A673 (cell line): ENCODE measurements around the gene GAB4. TPM values are rescaled to one million over a fixed set of nuclear protein-coding genes. Genes with fewer than 3 reads are reported as not detected.

Experiments used
- Bru-seq: library from RNA; stranded (reverse); fragments of 400-500 nt; gene quantifications from one replicate; lab custom pipeline; 2021; lab: Mats Ljungman, UMichigan
- BruChase-seq, 2 experiments: library from RNA; stranded (reverse); fragments of 400-500 nt; gene quantifications; one replicate each; lab custom pipeline; 2021; lab: Mats Ljungman, UMichigan
- BruUV-seq: library from RNA; stranded (reverse); fragments of 400-500 nt; replicated peaks from 2 replicates; lab custom pipeline; 2021; lab: Mats Ljungman, UMichigan
- CTCF ChIA-PET: fragments of 300-600 bp; sonication (Branson Sonifier 250); formaldehyde crosslinking; loops from one replicate; lab custom pipeline; 2022; ENCODE audit warnings: antibody characterized with exemption; lab: Charles Lee
- POLR2A ChIA-PET: fragments of 300-600 bp; sonication (Branson Sonifier 250); formaldehyde crosslinking; loops from one replicate; lab custom pipeline; 2022; ENCODE audit warnings: antibody characterized with exemption; ENCODE audit not compliant: low non-redundant PET; lab: Charles Lee
- DNase-seq: peaks from one replicate; pipeline ENCODE4 v3.0.0-alpha.2; 2015; ENCODE audit warnings: low spot score
- H3K27ac ChIP-seq: fragments of 200-600 bp; sonication (generic); 2 replicates; pipeline ENCODE4 v1.5.1; 2016; ENCODE audit warnings: mixed run types, low read depth, mild to moderate bottlenecking, mixed read lengths, antibody characterized with exemption, low read length; ENCODE audit not compliant: poor library complexity, severe bottlenecking
- H3K27me3 ChIP-seq: fragments of 200-600 bp; sonication (generic); replicated peaks from 2 replicates; pipeline ENCODE4 v1.6.1; 2017; ENCODE audit warnings: mixed run types, low read depth, mild to moderate bottlenecking, mixed read lengths, antibody characterized with exemption, low read length; ENCODE audit not compliant: insufficient read depth, poor library complexity
- H3K36me3 ChIP-seq: fragments of 200-600 bp; sonication (generic); 2 replicates; pipeline ENCODE4 v1.6.1; 2016; ENCODE audit warnings: mixed run types, mild to moderate bottlenecking, mixed read lengths, antibody characterized with exemption, low read length; ENCODE audit not compliant: insufficient read depth, poor library complexity, severe bottlenecking
- H3K4me1 ChIP-seq: fragments of 200-600 bp; sonication (generic); 2 replicates; pipeline ENCODE4 v1.6.1; 2017; ENCODE audit warnings: mixed run types, mild to moderate bottlenecking, mixed read lengths, antibody characterized with exemption, low read length; ENCODE audit not compliant: insufficient read depth, poor library complexity, severe bottlenecking
- H3K4me3 ChIP-seq: fragments of 200-600 bp; sonication (generic); 2 replicates; pipeline ENCODE4 v1.5.1; 2016; ENCODE audit warnings: low read depth, mixed run types, mild to moderate bottlenecking, mixed read lengths, low read length; ENCODE audit not compliant: poor library complexity, severe bottlenecking
- H3K9me3 ChIP-seq: fragments of 200-600 bp; sonication (generic); 2 replicates; pipeline ENCODE4 v1.6.1; 2016; ENCODE audit warnings: mixed run types, low read depth, mild to moderate bottlenecking, mixed read lengths, antibody characterized with exemption, low read length; ENCODE audit not compliant: poor library complexity, severe bottlenecking
- EZH2 ChIP-seq: fragments of 200-600 bp; sonication (generic); IDR thresholded peaks from 2 replicates; pipeline ENCODE4 v1.6.1; 2017; ENCODE audit warnings: borderline replicate concordance, low read depth, mild to moderate bottlenecking, mixed read lengths, antibody characterized with exemption, low read length; ENCODE audit not compliant: poor library complexity, severe bottlenecking
- intact Hi-C: fragments of 100-400 bp; cut with micrococcal nuclease; formaldehyde crosslinking; loops from one replicate; pipeline ENCODE4 v1.10.0; 2022; ENCODE audit not compliant: unreplicated experiment
- long read RNA-seq: library from polyadenylated mRNA; stranded (forward); transcript quantifications from one replicate; pipeline ENCODE4 v2.0.0, GENCODE V29; 2022
- total RNA-seq: library from RNA; stranded (reverse); gene quantifications from 2 replicates; pipeline ENCODE4 v1.2.3, GENCODE V29; 2021
- TF ChIP-seq, protein P1 (sequence below): fragments of 300-800, 200-600 bp; sonication (generic); conservative IDR thresholded peaks from 2 replicates; pipeline ENCODE4 v1.5.1; 2017; ENCODE audit warnings: low read depth, mild to moderate bottlenecking, antibody characterized with exemption, low read length, moderate library complexity, mixed read lengths

GAB4 gene, protein sequence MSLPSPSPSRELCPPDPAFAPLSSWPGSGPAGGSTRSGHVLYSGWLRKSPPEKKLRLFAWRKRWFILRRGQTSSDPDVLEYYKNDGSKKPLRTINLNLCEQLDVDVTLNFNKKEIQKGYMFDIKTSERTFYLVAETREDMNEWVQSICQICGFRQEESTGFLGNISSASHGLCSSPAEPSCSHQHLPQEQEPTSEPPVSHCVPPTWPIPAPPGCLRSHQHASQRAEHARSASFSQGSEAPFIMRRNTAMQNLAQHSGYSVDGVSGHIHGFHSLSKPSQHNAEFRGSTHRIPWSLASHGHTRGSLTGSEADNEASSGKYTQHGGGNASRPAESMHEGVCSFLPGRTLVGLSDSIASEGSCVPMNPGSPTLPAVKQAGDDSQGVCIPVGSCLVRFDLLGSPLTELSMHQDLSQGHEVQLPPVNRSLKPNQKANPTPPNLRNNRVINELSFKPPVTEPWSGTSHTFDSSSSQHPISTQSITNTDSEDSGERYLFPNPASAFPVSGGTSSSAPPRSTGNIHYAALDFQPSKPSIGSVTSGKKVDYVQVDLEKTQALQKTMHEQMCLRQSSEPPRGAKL
- total RNA-seq (not detected in 2 replicates), Bru-seq, nascent RNA (not detected), BruChase-seq, experiment 1, labeled RNA remaining after a 2-hour chase (not detected), BruChase-seq, experiment 2, labeled RNA remaining after a 6-hour chase (not detected)
- long read RNA-seq = 0 reads

DNA sequence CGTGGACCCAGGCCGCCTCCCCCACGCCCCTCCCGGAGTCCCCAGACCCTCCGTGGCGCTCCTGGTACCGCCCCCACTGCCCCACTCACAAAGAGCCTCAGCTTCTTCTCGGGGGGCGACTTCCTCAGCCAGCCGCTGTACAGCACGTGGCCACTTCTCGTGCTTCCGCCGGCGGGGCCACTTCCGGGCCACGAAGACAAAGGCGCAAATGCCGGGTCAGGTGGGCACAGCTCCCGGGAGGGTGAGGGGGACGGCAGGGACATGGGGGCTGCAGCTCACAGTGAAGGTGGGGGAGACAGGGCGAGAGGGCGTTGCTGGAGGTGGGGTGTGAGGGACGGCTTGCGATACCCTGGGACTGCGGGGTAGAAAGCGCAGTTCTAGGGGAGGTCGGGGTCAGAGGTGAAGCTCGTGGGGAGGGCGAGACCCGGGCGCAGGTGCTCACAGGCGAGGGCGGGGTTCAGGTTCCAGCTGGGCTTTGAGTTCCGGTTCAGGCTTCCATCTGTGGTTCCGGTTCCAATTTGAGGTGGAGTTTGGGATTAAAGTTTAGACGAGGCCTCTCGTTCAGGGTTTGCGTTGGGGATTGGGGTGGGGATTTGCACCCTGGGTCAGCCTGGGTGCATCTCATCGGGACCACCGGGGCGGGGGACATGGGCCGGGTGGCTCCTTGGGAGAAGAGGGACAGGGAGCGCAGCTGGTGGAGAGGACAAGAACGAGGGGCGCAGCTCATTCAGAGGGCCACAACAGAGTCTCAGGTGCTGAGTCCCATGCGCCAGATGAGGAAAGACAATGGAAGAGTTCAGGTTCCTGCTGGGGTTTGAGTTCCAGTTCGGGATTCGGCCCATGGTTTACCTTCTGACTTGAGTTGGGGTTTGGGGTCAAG is at the start of gene GAB4:
GAB4 (minus strand) TSS at position 371 of the 880 bp plus-strand sequence; CDS start at position 263, 108 bp downstream.
- BruUV-seq = no TSS peak
- Histone ChIP-seq H3K4me3 (no peak within 1 kb of the TSS), H3K36me3 (no peaks in the 10 kb centered on the region), H3K27me3 (peaks cover 10% of the 10 kb centered on the region), H3K9me3 (no peaks in the 10 kb centered on the region), H3K4me1 (no peaks in the 10 kb centered on the region), H3K27ac (no peak within 1 kb of the TSS)
- TF ChIP-seq, protein P1, sequence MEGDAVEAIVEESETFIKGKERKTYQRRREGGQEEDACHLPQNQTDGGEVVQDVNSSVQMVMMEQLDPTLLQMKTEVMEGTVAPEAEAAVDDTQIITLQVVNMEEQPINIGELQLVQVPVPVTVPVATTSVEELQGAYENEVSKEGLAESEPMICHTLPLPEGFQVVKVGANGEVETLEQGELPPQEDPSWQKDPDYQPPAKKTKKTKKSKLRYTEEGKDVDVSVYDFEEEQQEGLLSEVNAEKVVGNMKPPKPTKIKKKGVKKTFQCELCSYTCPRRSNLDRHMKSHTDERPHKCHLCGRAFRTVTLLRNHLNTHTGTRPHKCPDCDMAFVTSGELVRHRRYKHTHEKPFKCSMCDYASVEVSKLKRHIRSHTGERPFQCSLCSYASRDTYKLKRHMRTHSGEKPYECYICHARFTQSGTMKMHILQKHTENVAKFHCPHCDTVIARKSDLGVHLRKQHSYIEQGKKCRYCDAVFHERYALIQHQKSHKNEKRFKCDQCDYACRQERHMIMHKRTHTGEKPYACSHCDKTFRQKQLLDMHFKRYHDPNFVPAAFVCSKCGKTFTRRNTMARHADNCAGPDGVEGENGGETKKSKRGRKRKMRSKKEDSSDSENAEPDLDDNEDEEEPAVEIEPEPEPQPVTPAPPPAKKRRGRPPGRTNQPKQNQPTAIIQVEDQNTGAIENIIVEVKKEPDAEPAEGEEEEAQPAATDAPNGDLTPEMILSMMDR = no peak
- no peak for TF ChIP-seq EZH2
- no peak for DNase-seq
- CTCF ChIA-PET = no interaction called here
- POLR2A ChIA-PET = no interaction called here
- intact Hi-C loops = no loop called here

DNA sequence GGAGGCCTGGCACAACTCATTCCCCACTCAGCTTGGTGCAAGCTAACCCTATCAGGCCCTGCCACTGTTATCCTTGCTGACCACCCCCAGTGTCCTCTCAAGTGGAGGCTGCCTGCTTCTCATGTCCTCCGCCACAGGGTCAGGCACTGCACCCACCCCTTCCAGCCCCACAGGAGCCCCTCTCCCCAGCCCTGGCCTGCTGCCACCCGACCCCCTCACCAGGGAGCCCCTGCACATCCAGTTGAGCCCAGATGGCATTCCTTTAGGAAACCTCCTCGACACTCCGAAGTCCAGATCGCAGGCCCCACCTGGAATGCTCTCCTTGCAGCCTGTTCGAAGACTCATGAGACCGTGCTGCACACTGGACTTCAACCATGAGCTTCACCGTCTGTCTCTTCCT is 48.8 kb upstream of the GAB4 start:
- DNase-seq = no peak
- Histone ChIP-seq H3K36me3 (no peaks in the 10 kb centered on the region), H3K4me1 (no peaks in the 10 kb centered on the region), H3K27ac (no peak overlapping the region), H3K9me3 (no peaks in the 10 kb centered on the region), H3K4me3 (no peak overlapping the region), H3K27me3 (no peaks in the 10 kb centered on the region)
- ChIA-PET CTCF (interaction anchor here (2.5 kb wide), 1 partner anchor 139 kb away, joined by 22 read pairs; no protein-coding TSS in a partner anchor), POLR2A (no interaction called here)
- no TSS peak for BruUV-seq
- TF ChIP-seq, protein P1 = no peak
- TF ChIP-seq EZH2 = no peak
- intact Hi-C loops = no loop called here

DNA sequence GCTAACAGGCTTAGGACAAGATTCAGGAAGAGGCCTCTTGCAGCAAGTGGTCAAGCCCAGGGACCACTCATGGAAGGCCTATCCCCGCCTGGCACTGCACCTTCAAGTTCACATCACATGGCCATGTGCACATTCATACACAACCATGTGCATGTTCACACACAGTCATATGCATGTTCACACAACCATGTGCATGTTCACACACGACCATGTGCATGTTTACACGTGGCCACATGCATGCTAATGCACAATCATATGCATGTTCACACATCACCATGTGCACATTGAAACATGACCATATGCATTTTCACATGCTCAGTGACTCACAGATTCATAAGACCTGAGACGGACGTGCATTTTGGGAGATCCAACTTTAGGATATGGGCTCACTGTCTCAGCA is 48.0 kb upstream of the GAB4 start:
- H3K27ac ChIP-seq = no peak overlapping the region
- CTCF ChIA-PET = no interaction called here
- H3K4me1 ChIP-seq = no peaks in the 10 kb centered on the region
- intact Hi-C loops = no loop called here
- no peak overlapping the region for H3K4me3 ChIP-seq
- no peaks in the 10 kb centered on the region for H3K9me3 ChIP-seq
- H3K36me3 ChIP-seq = no peaks in the 10 kb centered on the region
- BruUV-seq = no TSS peak
- POLR2A ChIA-PET = no interaction called here
- no peak for TF ChIP-seq EZH2
- TF ChIP-seq, protein P1 = no peak
- no peaks in the 10 kb centered on the region for H3K27me3 ChIP-seq
- DNase-seq = no peak
